Spleen (tissue), 11 donors: ENCODE results near the gene KCNB1. TPM values are rescaled to one million over a fixed set of nuclear protein-coding genes. Genes with fewer than 3 reads are reported as not detected.

Experiments
- DNase-seq: peaks from one replicate; pipeline ENCODE4 v3.0.0-alpha.2; 2020
- H3K27ac ChIP-seq, 8 donors: fragments of 200-600 bp; sonication (generic) in 7 of 8; 1 replicate in 4 of 8; 2 replicates in 4 of 8; pipeline versions ENCODE4 v1.5.0 to v1.8.0; 2016 to 2021; ENCODE audit warnings: inconsistent platforms in 4 of 8, mild to moderate bottlenecking in 4 of 8, moderate library complexity in 1 of 8
- H3K27me3 ChIP-seq, 7 donors: fragments of 200-600 bp; sonication (generic) in 6 of 7; replicated peaks in 1 of 7; 1 replicate in 4 of 7; 2 replicates in 3 of 7; pipeline versions ENCODE4 v1.5.0 to v1.8.0; 2016 to 2021; ENCODE audit warnings: inconsistent platforms in 3 of 7, mild to moderate bottlenecking in 1 of 7
- H3K36me3 ChIP-seq, 6 donors: fragments of 200-600 bp; sonication (generic) in 5 of 6; 1 replicate in 4 of 6; 2 replicates in 2 of 6; pipeline versions ENCODE4 v1.5.0 to v1.8.0; 2016 to 2021; ENCODE audit warnings: inconsistent platforms in 2 of 6
- H3K4me1 ChIP-seq, 6 donors: fragments of 200-600 bp; sonication (generic) in 5 of 6; 1 replicate in 3 of 6; 2 replicates in 3 of 6; pipeline versions ENCODE4 v1.5.0 to v1.8.0; 2016 to 2021; ENCODE audit warnings: inconsistent platforms in 3 of 6
- H3K4me3 ChIP-seq, 8 donors: fragments of 200-600 bp; sonication (generic) in 7 of 8; 1 replicate in 4 of 8; 2 replicates in 4 of 8; pipeline versions ENCODE4 v1.5.0 to v1.8.0; 2016 to 2021; ENCODE audit warnings: inconsistent platforms in 4 of 8, mild to moderate bottlenecking in 4 of 8, moderate library complexity in 2 of 8
- H3K9me3 ChIP-seq, 8 donors: fragments of 200-600 bp; sonication (generic) in 7 of 8; 1 replicate in 4 of 8; 2 replicates in 4 of 8; pipeline versions ENCODE4 v1.5.0 to v1.8.0; 2016 to 2021; ENCODE audit warnings: inconsistent platforms in 4 of 8
- POLR2A ChIP-seq, 3 donors: fragments of 450-650 bp; IDR thresholded peaks; one replicate each; pipeline ENCODE4 v1.5.1; 2017; ENCODE audit warnings: antibody characterized with exemption in 3 of 3, mild to moderate bottlenecking in 1 of 3
- POLR2AphosphoS5 ChIP-seq, 3 donors: sonication (generic); formaldehyde crosslinking; IDR thresholded peaks; one replicate each; pipeline ENCODE4 v1.5.1; 2017; ENCODE audit warnings: antibody characterized with exemption in 3 of 3
- WGBS, 5 donors: extraction: QIAGEN DNeasy Blood & Tissue Kit in 3 of 5; methylation state at CpG; one replicate each; pipeline versions ENCODE4 v1.1.5 to v1.1.7; 2013 to 2018; 5-methylcytosine and 5-hydroxymethylcytosine counted together
- intact Hi-C: fragments of 100-400 bp; cut with DNase I; formaldehyde crosslinking; loops from one replicate; pipeline ENCODE4 v1.15.0; 2023; ENCODE audit warnings: low total_unique reads
- polyA plus RNA-seq, 3 donors: library from polyadenylated mRNA; stranded (reverse); fragments of 200-250 nt; gene quantifications; one replicate each; pipeline ENCODE4 v1.2.1, GENCODE V29; 2013
- total RNA-seq, 7 donors: library from RNA; depleted of rRNA in 3 of 7; stranded (reverse); fragments of >200 nt in 3 of 7; fragmentation: NEBNext Ultra II Directional in 4 of 7; extraction: Animal tissue kit (Norgen Biotek cat#: 25700) in 4 of 7; gene quantifications; one replicate each; pipeline versions ENCODE4 v1.1.0 to v1.2.1, GENCODE V29; 2016 to 2021
- TF ChIP-seq, protein P1 (sequence below), 11 experiments: fragments of 200-600 bp in 7 of 11; fragments of 450-650 bp in 4 of 11; sonication (generic) in 4 of 11; IDR thresholded peaks in 8 of 11; conservative IDR thresholded peaks in 3 of 11; 1 replicate in 7 of 11; 2 replicates in 4 of 11; pipeline versions ENCODE4 v1.4.0 to v1.8.0; 2016 to 2021; ENCODE audit warnings: antibody characterized with exemption in 11 of 11, inconsistent platforms in 4 of 11, mild to moderate bottlenecking in 1 of 11
- donor health status: healthy with polysubstance abuse.
- donor health status: DM: no; HTN: no; CAD: no; lungs with moderate emphysema.
- donor health status: DM: no; HTN: no; CAD: no.
- donor health status: Bipolar disorder and iron deficiency.
- donor health status: healthy.
- donor health status: DM: no; HTN: no; CAD: no.
- donor health status: DM: yes; HTN: yes; CAD: no.

KCNB1 gene
- total and polyA plus RNA-seq, 10 donors = 0.02 to 3.2 (median 0.51) TPM

DNA sequence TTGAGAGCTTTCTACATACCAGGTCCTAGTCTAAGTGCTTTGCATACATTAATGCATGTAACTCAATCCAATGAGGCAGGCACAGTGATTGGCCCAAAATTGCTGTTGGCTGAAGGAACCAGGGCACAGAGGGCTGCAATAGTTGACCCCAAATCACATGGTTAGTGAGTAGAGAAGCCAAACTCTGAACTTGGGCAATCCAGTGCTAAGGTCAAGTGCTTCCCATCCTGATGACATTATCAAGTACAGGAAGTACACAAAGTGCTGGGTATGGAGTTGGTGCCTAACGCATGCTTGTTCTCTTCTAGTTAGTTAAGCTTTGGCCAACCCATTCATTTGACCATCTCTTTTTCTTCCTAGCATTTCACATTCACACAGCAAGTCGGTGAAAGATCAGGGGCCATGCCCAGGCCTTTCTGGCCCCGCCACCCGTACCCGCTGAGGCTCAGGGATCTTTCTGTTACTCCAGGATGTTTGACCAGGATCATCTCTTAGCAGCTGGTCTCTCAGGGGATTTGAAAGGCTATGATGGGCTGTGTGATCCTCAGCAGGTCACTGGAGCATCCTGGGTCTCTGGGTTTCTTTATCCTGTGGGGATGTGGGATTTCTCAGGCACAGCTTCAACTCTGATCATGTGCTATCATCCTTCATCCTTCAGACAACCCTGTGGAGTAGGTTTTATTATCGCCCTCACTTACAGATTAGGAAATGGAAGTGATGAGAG, 7.0 kb downstream of the KCNB1 start:
- TF ChIP-seq, protein P1, sequence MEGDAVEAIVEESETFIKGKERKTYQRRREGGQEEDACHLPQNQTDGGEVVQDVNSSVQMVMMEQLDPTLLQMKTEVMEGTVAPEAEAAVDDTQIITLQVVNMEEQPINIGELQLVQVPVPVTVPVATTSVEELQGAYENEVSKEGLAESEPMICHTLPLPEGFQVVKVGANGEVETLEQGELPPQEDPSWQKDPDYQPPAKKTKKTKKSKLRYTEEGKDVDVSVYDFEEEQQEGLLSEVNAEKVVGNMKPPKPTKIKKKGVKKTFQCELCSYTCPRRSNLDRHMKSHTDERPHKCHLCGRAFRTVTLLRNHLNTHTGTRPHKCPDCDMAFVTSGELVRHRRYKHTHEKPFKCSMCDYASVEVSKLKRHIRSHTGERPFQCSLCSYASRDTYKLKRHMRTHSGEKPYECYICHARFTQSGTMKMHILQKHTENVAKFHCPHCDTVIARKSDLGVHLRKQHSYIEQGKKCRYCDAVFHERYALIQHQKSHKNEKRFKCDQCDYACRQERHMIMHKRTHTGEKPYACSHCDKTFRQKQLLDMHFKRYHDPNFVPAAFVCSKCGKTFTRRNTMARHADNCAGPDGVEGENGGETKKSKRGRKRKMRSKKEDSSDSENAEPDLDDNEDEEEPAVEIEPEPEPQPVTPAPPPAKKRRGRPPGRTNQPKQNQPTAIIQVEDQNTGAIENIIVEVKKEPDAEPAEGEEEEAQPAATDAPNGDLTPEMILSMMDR (IDR thresholded peaks at IDR 0.05 in 8 of 11, conservative IDR thresholded peaks at IDR 0.05 in 3 of 11) = no peak
- peak in 1 of 3 donors; percentile 44 for TF ChIP-seq POLR2AphosphoS5 (IDR thresholded peaks at IDR 0.05)
- Histone ChIP-seq H3K4me3 (no peak overlapping the region), H3K27ac (peak overlapping the region in 1 of 8 donors; percentile 23), H3K4me1 (peaks cover 0 to 8% (median 0%) of the 10 kb centered on the region in 6 donors), H3K27me3 (peaks cover 0 to 67% (median 4%) of the 10 kb centered on the region in 7 donors), H3K9me3 (no peaks in the 10 kb centered on the region), H3K36me3 (no peaks in the 10 kb centered on the region)
- DNase-seq = no peak
- intact Hi-C loops = no loop called here
- WGBS, 5 donors = 74 to 87% (median 78%) methylated on average over 6 of the region's 6 CpGs

DNA sequence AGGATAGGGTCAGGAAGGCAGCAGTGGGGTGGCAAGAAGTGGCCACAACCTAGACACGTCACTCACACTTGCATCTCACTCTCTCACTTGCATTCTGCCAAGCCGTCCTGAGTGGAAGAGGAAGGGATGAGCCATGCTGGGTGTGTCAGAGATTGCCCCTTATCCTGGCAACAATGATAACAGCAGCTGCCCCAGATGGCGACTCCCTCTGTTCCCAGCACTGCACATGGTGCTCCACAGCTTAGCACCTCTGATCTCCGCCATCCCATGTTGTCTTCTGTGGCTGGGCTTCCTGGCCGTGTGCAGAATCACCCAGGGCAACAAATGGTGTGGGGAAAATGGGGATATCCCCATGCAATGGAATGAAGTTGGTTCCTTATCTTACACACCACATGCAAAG, 11.1 kb downstream of the KCNB1 start:
- intact Hi-C loops = no loop called here
- Histone ChIP-seq H3K36me3 (no peaks in the 10 kb centered on the region), H3K27ac (no peak overlapping the region), H3K27me3 (peaks cover 0 to 61% (median 0%) of the 10 kb centered on the region in 7 donors), H3K9me3 (no peaks in the 10 kb centered on the region), H3K4me1 (peaks cover 0 to 8% (median 0%) of the 10 kb centered on the region in 6 donors), H3K4me3 (no peak overlapping the region)
- TF ChIP-seq, protein P1 (IDR thresholded peaks at IDR 0.05 in 8 of 11, conservative IDR thresholded peaks at IDR 0.05 in 3 of 11) = no peak
- TF ChIP-seq POLR2AphosphoS5 (IDR thresholded peaks at IDR 0.05) = no peak
- TF ChIP-seq POLR2A (IDR thresholded peaks at IDR 0.05) = no peak
- no peak for DNase-seq
- WGBS, 5 donors = 56 to 74% (median 65%) methylated on average over 5 of the region's 5 CpGs

DNA sequence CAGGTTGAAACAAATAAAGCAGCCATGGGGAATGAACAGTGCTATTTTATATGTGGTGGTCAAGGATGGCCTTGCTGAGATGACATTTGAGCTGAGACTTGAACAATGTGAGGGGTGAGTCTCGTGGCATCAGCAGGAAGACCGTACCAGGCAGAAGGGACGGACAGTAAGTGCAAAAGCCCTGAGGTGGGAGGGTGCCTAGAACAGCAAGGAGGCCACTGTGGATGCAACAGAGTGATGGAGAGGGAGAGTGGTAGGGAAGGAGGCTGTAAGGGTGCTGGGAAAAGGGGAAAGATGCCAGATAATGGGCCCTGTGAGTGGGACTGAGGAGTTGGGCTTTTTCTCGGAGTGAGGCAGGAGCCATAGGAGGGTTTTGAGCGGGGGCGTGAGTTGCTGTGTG, 11.5 kb downstream of the KCNB1 start:
- H3K4me1 ChIP-seq = peaks cover 0 to 8% (median 0%) of the 10 kb centered on the region in 6 donors
- intact Hi-C loops = no loop called here
- H3K27me3 ChIP-seq = peaks cover 0 to 56% (median 0%) of the 10 kb centered on the region in 7 donors
- no peaks in the 10 kb centered on the region for H3K36me3 ChIP-seq
- H3K27ac ChIP-seq = no peak overlapping the region
- 70 to 83% (median 76%) methylated on average over 6 of the region's 6 CpGs for WGBS, 5 donors
- H3K4me3 ChIP-seq = no peak overlapping the region
- TF ChIP-seq, protein P1 (IDR thresholded peaks at IDR 0.05 in 8 of 11, conservative IDR thresholded peaks at IDR 0.05 in 3 of 11) = no peak
- TF ChIP-seq POLR2AphosphoS5 (IDR thresholded peaks at IDR 0.05) = no peak
- TF ChIP-seq POLR2A (IDR thresholded peaks at IDR 0.05) = no peak
- no peaks in the 10 kb centered on the region for H3K9me3 ChIP-seq
- no peak for DNase-seq

DNA sequence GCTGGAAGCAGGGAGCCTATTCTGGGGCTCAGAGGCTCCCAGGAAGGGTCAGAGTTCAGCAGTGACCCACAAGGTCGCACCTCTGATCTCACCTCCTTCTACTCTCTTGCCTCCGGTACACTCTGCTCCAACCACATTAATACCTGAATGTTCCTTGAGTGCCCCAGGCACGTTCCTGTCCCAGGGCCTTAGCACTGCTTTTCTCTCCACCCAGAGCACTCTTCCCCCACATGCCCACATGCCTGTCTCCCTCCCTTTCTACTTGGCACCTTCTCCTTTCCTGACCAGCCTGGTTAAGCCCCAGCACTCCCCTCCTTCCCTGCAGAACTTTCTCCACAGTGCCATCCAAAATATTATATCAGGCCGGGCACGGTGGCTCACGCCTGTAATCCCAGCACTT, 13.4 kb downstream of the KCNB1 start:
- TF ChIP-seq POLR2A (IDR thresholded peaks at IDR 0.05) = no peak
- TF ChIP-seq POLR2AphosphoS5 (IDR thresholded peaks at IDR 0.05) = no peak
- TF ChIP-seq, protein P1 (IDR thresholded peaks at IDR 0.05 in 8 of 11, conservative IDR thresholded peaks at IDR 0.05 in 3 of 11) = no peak
- Histone ChIP-seq H3K36me3 (no peaks in the 10 kb centered on the region), H3K27ac (no peak overlapping the region), H3K4me3 (no peak overlapping the region), H3K4me1 (no peaks in the 10 kb centered on the region), H3K27me3 (peaks cover 0 to 41% (median 0%) of the 10 kb centered on the region in 7 donors), H3K9me3 (no peaks in the 10 kb centered on the region)
- no peak for DNase-seq
- intact Hi-C loops = no loop called here
- 73 to 87% (median 78%) methylated on average over 5 to 6 of the region's 6 CpGs for WGBS, 5 donors
